Spleen (tissue), 11 donors: ENCODE data around the gene FOXO6. TPM values are rescaled to one million over a fixed set of nuclear protein-coding genes. Genes with fewer than 3 reads are reported as not detected.

ENCODE experiments used
- DNase-seq: peaks from one replicate; pipeline ENCODE4 v3.0.0-alpha.2; 2020
- H3K27ac ChIP-seq, 8 donors: fragments of 200-600 bp; sonication (generic) in 7 of 8; 1 replicate in 4 of 8; 2 replicates in 4 of 8; pipeline versions ENCODE4 v1.5.0 to v1.8.0; 2016 to 2021; ENCODE audit warnings: inconsistent platforms in 4 of 8, mild to moderate bottlenecking in 4 of 8, moderate library complexity in 1 of 8
- H3K27me3 ChIP-seq, 7 donors: fragments of 200-600 bp; sonication (generic) in 6 of 7; replicated peaks in 1 of 7; 1 replicate in 4 of 7; 2 replicates in 3 of 7; pipeline versions ENCODE4 v1.5.0 to v1.8.0; 2016 to 2021; ENCODE audit warnings: inconsistent platforms in 3 of 7, mild to moderate bottlenecking in 1 of 7
- H3K36me3 ChIP-seq, 6 donors: fragments of 200-600 bp; sonication (generic) in 5 of 6; 1 replicate in 4 of 6; 2 replicates in 2 of 6; pipeline versions ENCODE4 v1.5.0 to v1.8.0; 2016 to 2021; ENCODE audit warnings: inconsistent platforms in 2 of 6
- H3K4me1 ChIP-seq, 6 donors: fragments of 200-600 bp; sonication (generic) in 5 of 6; 1 replicate in 3 of 6; 2 replicates in 3 of 6; pipeline versions ENCODE4 v1.5.0 to v1.8.0; 2016 to 2021; ENCODE audit warnings: inconsistent platforms in 3 of 6
- H3K4me3 ChIP-seq, 8 donors: fragments of 200-600 bp; sonication (generic) in 7 of 8; 1 replicate in 4 of 8; 2 replicates in 4 of 8; pipeline versions ENCODE4 v1.5.0 to v1.8.0; 2016 to 2021; ENCODE audit warnings: inconsistent platforms in 4 of 8, mild to moderate bottlenecking in 4 of 8, moderate library complexity in 2 of 8
- H3K9me3 ChIP-seq, 8 donors: fragments of 200-600 bp; sonication (generic) in 7 of 8; 1 replicate in 4 of 8; 2 replicates in 4 of 8; pipeline versions ENCODE4 v1.5.0 to v1.8.0; 2016 to 2021; ENCODE audit warnings: inconsistent platforms in 4 of 8
- POLR2A ChIP-seq, 3 donors: fragments of 450-650 bp; IDR thresholded peaks; one replicate each; pipeline ENCODE4 v1.5.1; 2017; ENCODE audit warnings: antibody characterized with exemption in 3 of 3, mild to moderate bottlenecking in 1 of 3
- POLR2AphosphoS5 ChIP-seq, 3 donors: sonication (generic); formaldehyde crosslinking; IDR thresholded peaks; one replicate each; pipeline ENCODE4 v1.5.1; 2017; ENCODE audit warnings: antibody characterized with exemption in 3 of 3
- WGBS, 5 donors: extraction: QIAGEN DNeasy Blood & Tissue Kit in 3 of 5; methylation state at CpG; one replicate each; pipeline versions ENCODE4 v1.1.5 to v1.1.7; 2013 to 2018; 5-methylcytosine and 5-hydroxymethylcytosine counted together
- intact Hi-C: fragments of 100-400 bp; cut with DNase I; formaldehyde crosslinking; loops from one replicate; pipeline ENCODE4 v1.15.0; 2023; ENCODE audit warnings: low total_unique reads
- polyA plus RNA-seq, 3 donors: library from polyadenylated mRNA; stranded (reverse); fragments of 200-250 nt; gene quantifications; one replicate each; pipeline ENCODE4 v1.2.1, GENCODE V29; 2013
- total RNA-seq, 7 donors: library from RNA; depleted of rRNA in 3 of 7; stranded (reverse); fragments of >200 nt in 3 of 7; fragmentation: NEBNext Ultra II Directional in 4 of 7; extraction: Animal tissue kit (Norgen Biotek cat#: 25700) in 4 of 7; gene quantifications; one replicate each; pipeline versions ENCODE4 v1.1.0 to v1.2.1, GENCODE V29; 2016 to 2021
- TF ChIP-seq, protein P1 (sequence below), 11 experiments: fragments of 200-600 bp in 7 of 11; fragments of 450-650 bp in 4 of 11; sonication (generic) in 4 of 11; IDR thresholded peaks in 8 of 11; conservative IDR thresholded peaks in 3 of 11; 1 replicate in 7 of 11; 2 replicates in 4 of 11; pipeline versions ENCODE4 v1.4.0 to v1.8.0; 2016 to 2021; ENCODE audit warnings: antibody characterized with exemption in 11 of 11, inconsistent platforms in 4 of 11, mild to moderate bottlenecking in 1 of 11
- donor health status: healthy with polysubstance abuse.
- donor health status: DM: no; HTN: no; CAD: no; lungs with moderate emphysema.
- donor health status: DM: no; HTN: no; CAD: no.
- donor health status: Bipolar disorder and iron deficiency.
- donor health status: healthy.
- donor health status: DM: no; HTN: no; CAD: no.
- donor health status: DM: yes; HTN: yes; CAD: no.

Gene FOXO6
- total and polyA plus RNA-seq, 10 donors, result 0.14 to 1.6 (median 0.32) TPM; not detected in 1

DNA sequence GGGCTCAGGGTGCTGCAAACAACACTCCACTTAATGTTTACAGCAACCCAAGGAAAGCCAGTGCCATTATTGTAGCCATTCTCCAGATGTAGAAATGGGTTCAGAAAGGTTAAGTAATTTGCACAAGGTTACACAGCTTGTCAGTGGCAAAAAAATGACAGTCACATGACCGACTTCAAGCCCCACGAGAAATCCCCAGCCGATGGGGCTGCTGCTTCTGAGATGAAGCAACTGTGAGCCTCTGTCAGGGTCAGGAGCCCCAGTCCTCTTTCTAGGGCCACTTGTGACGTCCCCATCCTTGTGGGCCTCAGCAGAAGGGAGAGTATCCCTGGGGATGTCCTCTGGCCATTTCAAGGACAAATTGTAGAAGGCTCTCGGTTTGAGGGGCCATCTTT, 68.4 kb downstream of the FOXO6 start:
- intact Hi-C loops, result no loop called here
- Histone ChIP-seq H3K4me1 (peaks cover 0 to 62% (median 23%) of the 10 kb centered on the region in 6 donors), H3K4me3 (no peak overlapping the region), H3K27ac (peak overlapping the region in 1 of 8 donors; percentile 85), H3K36me3 (no peaks in the 10 kb centered on the region), H3K27me3 (peaks cover 0 to 27% (median 0%) of the 10 kb centered on the region in 7 donors), H3K9me3 (no peaks in the 10 kb centered on the region)
- no peak for TF ChIP-seq POLR2A (IDR thresholded peaks at IDR 0.05)
- TF ChIP-seq, protein P1, sequence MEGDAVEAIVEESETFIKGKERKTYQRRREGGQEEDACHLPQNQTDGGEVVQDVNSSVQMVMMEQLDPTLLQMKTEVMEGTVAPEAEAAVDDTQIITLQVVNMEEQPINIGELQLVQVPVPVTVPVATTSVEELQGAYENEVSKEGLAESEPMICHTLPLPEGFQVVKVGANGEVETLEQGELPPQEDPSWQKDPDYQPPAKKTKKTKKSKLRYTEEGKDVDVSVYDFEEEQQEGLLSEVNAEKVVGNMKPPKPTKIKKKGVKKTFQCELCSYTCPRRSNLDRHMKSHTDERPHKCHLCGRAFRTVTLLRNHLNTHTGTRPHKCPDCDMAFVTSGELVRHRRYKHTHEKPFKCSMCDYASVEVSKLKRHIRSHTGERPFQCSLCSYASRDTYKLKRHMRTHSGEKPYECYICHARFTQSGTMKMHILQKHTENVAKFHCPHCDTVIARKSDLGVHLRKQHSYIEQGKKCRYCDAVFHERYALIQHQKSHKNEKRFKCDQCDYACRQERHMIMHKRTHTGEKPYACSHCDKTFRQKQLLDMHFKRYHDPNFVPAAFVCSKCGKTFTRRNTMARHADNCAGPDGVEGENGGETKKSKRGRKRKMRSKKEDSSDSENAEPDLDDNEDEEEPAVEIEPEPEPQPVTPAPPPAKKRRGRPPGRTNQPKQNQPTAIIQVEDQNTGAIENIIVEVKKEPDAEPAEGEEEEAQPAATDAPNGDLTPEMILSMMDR (IDR thresholded peaks at IDR 0.05 in 8 of 11, conservative IDR thresholded peaks at IDR 0.05 in 3 of 11), result no peak
- no peak for TF ChIP-seq POLR2AphosphoS5 (IDR thresholded peaks at IDR 0.05)
- no peak for DNase-seq
- 54 to 76% (median 68%) methylated on average over 5 of the region's 5 CpGs for WGBS, 5 donors

DNA sequence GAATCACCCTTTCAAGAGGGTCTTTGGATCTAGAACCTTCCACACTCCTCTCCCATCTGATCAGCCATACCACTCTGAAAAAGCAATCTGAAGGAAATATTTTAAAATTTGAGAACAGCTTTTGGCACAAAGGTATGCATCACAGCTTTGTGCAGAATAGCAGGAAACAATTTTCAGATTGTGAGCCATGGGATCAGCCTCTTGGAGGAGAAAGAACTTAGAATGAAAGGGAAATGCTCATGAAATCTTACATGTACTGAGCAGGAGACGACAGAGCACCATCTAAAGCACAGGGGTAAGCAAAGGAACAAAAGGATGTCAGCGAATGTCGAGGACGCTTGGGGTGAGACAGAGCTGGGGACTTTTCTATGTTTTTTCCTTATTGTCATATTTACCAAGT, 68.8 kb downstream of the FOXO6 start:
- Histone ChIP-seq H3K27ac (no peak overlapping the region), H3K27me3 (peaks cover 0 to 31% (median 0%) of the 10 kb centered on the region in 7 donors), H3K4me1 (peaks cover 0 to 64% (median 23%) of the 10 kb centered on the region in 6 donors), H3K36me3 (no peaks in the 10 kb centered on the region), H3K9me3 (no peaks in the 10 kb centered on the region), H3K4me3 (no peak overlapping the region)
- no peak for TF ChIP-seq POLR2A (IDR thresholded peaks at IDR 0.05)
- TF ChIP-seq, protein P1 (IDR thresholded peaks at IDR 0.05 in 8 of 11, conservative IDR thresholded peaks at IDR 0.05 in 3 of 11), result no peak
- no peak for TF ChIP-seq POLR2AphosphoS5 (IDR thresholded peaks at IDR 0.05)
- DNase-seq, result no peak
- intact Hi-C loops, result no loop called here
- WGBS, 5 donors, result 82 to 91% (median 88%) methylated on average over 4 of the region's 4 CpGs

DNA sequence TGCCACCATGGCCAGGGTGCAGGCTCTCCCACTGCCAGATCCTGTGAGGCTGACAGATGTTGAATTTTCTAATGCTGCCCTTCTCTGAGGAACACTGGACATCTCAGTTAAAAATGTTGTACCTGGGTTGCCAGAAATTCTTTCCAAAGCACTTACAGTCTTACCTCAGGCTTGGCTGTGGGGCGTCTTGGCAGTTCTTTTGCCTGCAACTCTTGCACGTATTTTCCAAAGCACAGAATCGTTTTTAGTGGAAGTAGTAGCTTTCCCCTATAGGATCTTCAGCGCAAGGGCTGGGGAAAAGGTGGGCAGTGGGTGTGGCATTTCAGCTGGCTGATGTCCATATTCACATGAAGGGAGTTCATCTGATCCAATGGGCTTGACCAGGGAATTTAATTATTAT, 69.3 kb downstream of the FOXO6 start:
- 72 to 93% (median 89%) methylated on average over 4 of the region's 4 CpGs for WGBS, 5 donors
- no peak overlapping the region for H3K4me3 ChIP-seq

More for the DNA sequence above, 69.3 kb downstream of the FOXO6 start:
- no peak for DNase-seq
- Histone ChIP-seq H3K4me1 (peaks cover 0 to 69% (median 25%) of the 10 kb centered on the region in 6 donors), H3K27ac (no peak overlapping the region), H3K9me3 (no peaks in the 10 kb centered on the region), H3K27me3 (peaks cover 0 to 36% (median 0%) of the 10 kb centered on the region in 7 donors), H3K36me3 (no peaks in the 10 kb centered on the region)
- intact Hi-C loops, result no loop called here
- TF ChIP-seq POLR2A (IDR thresholded peaks at IDR 0.05) (no peak), POLR2AphosphoS5 (IDR thresholded peaks at IDR 0.05) (no peak)
- TF ChIP-seq, protein P1 (IDR thresholded peaks at IDR 0.05 in 8 of 11, conservative IDR thresholded peaks at IDR 0.05 in 3 of 11), result no peak
